H1 (cell line): ENCODE results near the gene KIF1C. TPM values are rescaled to one million over a fixed set of nuclear protein-coding genes. Genes with fewer than 3 reads are reported as not detected.

ENCODE experiments used
- EP300 ChIP-seq, 2 experiments: IDR thresholded peaks; 1 replicate in 1 of 2; 2 replicates in 1 of 2; pipeline ENCODE4 v1.6.1; 2011 to 2012; ENCODE audit warnings: low read depth in 2 of 2, low read length in 2 of 2, mild to moderate bottlenecking in 2 of 2, borderline replicate concordance in 1 of 2, inconsistent platforms in 1 of 2, moderate library complexity in 1 of 2
- KDM5A ChIP-seq: fragments of 200-600 bp; IDR thresholded peaks from 2 replicates; pipeline ENCODE4 v1.7.1; 2012; ENCODE audit warnings: mild to moderate bottlenecking, low read length, inconsistent platforms, mixed read lengths
- NRF1 ChIP-seq: IDR thresholded peaks from 2 replicates; pipeline ENCODE4 v1.6.1; 2011; ENCODE audit warnings: mild to moderate bottlenecking, low read depth, low read length, improper control_type of control experiment
- RFX5 ChIP-seq: IDR thresholded peaks from 2 replicates; pipeline ENCODE4 v1.6.1; 2011; ENCODE audit warnings: low read depth, low read length, improper control_type of control experiment, borderline replicate concordance
- polyA plus RNA-seq, 7 experiments: library from polyadenylated mRNA; depleted of rRNA in 3 of 7; stranded (reverse) in 5 of 7; unstranded in 2 of 7; fragments of >200 nt in 5 of 7; fragments of 200-250 nt in 2 of 7; gene quantifications; 1 replicate in 5 of 7; 2 replicates in 1 of 7; 4 replicates in 1 of 7; pipeline versions ENCODE4 v1.2.1 to v1.2.3, GENCODE V29; 2011 to 2013; ENCODE audit warnings: missing spikeins in 2 of 7, mixed read lengths in 2 of 7
- total RNA-seq: library from RNA; stranded (reverse); fragmentation: NEBNext Ultra II Directional; extraction: Animal tissue kit (Norgen Biotek cat#: 25700); gene quantifications from 2 replicates; pipeline ENCODE4 v1.2.1, GENCODE V29; 2021
- TF ChIP-seq, protein P1 (sequence below): fragments of 300-600 bp; sonication (generic); IDR thresholded peaks from 2 replicates; pipeline ENCODE4 v1.7.1; 2012; ENCODE audit warnings: low read length, moderate library complexity, mild to moderate bottlenecking, inconsistent platforms; ENCODE audit not compliant: insufficient replicate concordance
- TF ChIP-seq, protein P2 (sequence below): IDR thresholded peaks from 2 replicates; pipeline ENCODE4 v1.6.1; 2011; ENCODE audit warnings: low read depth, mild to moderate bottlenecking, low read length; ENCODE audit not compliant: insufficient read depth
- TF ChIP-seq, protein P3 (sequence below): IDR thresholded peaks from 2 replicates; pipeline ENCODE4 v1.6.1; 2012; ENCODE audit warnings: low read length, inconsistent platforms

Gene KIF1C
- total and polyA plus RNA-seq, 2 of the 8 experiments (the other 6 are each of a cell fraction or from before 2014, with no cell fraction given), result 14.3 to 114 TPM

DNA sequence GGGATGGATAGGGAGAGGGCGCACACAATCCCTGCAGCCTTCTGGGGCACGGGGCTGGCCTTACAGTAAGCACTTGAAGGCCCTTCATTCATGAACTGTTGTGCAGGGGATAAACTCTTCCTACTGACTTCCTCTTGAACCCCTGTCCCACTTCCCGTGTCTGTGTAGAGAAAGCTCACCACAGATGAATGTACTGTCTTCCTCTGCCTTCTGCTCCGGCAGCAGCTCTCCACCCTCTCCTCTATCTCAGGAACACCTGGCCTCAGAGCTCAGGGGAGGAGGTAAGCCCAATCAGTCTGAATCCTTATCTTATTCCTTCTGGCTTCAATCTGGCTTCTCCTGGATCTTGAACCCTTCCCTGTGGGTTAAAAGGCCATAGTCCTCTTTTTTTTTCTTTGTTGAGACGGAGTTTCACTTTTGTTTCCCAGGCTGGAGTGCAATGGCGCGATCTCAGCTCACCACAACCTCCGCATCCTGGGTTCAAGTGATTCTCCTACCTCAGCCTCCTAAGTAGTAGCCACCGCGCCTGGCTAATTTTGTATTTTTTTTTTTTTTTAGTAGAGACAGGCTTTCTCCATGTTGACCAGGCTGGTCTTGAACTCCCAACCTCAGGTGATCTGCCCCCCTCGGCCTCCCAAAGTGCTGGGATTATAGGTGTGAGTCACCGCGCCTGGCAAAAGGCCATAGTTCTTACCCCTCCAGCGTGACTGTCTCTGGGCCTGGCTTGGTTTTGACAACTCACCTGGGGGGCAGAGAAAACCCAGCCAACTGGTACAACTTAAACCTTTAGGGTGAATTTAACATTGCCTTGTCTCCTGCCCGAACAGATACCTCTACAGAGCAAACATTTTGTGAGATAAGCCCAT lies 44.6 kb downstream of the KIF1C start (continued):
- TF ChIP-seq, protein P1, sequence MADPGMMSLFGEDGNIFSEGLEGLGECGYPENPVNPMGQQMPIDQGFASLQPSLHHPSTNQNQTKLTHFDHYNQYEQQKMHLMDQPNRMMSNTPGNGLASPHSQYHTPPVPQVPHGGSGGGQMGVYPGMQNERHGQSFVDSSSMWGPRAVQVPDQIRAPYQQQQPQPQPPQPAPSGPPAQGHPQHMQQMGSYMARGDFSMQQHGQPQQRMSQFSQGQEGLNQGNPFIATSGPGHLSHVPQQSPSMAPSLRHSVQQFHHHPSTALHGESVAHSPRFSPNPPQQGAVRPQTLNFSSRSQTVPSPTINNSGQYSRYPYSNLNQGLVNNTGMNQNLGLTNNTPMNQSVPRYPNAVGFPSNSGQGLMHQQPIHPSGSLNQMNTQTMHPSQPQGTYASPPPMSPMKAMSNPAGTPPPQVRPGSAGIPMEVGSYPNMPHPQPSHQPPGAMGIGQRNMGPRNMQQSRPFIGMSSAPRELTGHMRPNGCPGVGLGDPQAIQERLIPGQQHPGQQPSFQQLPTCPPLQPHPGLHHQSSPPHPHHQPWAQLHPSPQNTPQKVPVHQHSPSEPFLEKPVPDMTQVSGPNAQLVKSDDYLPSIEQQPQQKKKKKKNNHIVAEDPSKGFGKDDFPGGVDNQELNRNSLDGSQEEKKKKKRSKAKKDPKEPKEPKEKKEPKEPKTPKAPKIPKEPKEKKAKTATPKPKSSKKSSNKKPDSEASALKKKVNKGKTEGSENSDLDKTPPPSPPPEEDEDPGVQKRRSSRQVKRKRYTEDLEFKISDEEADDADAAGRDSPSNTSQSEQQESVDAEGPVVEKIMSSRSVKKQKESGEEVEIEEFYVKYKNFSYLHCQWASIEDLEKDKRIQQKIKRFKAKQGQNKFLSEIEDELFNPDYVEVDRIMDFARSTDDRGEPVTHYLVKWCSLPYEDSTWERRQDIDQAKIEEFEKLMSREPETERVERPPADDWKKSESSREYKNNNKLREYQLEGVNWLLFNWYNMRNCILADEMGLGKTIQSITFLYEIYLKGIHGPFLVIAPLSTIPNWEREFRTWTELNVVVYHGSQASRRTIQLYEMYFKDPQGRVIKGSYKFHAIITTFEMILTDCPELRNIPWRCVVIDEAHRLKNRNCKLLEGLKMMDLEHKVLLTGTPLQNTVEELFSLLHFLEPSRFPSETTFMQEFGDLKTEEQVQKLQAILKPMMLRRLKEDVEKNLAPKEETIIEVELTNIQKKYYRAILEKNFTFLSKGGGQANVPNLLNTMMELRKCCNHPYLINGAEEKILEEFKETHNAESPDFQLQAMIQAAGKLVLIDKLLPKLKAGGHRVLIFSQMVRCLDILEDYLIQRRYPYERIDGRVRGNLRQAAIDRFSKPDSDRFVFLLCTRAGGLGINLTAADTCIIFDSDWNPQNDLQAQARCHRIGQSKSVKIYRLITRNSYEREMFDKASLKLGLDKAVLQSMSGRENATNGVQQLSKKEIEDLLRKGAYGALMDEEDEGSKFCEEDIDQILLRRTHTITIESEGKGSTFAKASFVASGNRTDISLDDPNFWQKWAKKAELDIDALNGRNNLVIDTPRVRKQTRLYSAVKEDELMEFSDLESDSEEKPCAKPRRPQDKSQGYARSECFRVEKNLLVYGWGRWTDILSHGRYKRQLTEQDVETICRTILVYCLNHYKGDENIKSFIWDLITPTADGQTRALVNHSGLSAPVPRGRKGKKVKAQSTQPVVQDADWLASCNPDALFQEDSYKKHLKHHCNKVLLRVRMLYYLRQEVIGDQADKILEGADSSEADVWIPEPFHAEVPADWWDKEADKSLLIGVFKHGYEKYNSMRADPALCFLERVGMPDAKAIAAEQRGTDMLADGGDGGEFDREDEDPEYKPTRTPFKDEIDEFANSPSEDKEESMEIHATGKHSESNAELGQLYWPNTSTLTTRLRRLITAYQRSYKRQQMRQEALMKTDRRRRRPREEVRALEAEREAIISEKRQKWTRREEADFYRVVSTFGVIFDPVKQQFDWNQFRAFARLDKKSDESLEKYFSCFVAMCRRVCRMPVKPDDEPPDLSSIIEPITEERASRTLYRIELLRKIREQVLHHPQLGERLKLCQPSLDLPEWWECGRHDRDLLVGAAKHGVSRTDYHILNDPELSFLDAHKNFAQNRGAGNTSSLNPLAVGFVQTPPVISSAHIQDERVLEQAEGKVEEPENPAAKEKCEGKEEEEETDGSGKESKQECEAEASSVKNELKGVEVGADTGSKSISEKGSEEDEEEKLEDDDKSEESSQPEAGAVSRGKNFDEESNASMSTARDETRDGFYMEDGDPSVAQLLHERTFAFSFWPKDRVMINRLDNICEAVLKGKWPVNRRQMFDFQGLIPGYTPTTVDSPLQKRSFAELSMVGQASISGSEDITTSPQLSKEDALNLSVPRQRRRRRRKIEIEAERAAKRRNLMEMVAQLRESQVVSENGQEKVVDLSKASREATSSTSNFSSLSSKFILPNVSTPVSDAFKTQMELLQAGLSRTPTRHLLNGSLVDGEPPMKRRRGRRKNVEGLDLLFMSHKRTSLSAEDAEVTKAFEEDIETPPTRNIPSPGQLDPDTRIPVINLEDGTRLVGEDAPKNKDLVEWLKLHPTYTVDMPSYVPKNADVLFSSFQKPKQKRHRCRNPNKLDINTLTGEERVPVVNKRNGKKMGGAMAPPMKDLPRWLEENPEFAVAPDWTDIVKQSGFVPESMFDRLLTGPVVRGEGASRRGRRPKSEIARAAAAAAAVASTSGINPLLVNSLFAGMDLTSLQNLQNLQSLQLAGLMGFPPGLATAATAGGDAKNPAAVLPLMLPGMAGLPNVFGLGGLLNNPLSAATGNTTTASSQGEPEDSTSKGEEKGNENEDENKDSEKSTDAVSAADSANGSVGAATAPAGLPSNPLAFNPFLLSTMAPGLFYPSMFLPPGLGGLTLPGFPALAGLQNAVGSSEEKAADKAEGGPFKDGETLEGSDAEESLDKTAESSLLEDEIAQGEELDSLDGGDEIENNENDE, result no peak
- TF ChIP-seq, protein P2, sequence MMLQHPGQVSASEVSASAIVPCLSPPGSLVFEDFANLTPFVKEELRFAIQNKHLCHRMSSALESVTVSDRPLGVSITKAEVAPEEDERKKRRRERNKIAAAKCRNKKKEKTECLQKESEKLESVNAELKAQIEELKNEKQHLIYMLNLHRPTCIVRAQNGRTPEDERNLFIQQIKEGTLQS, result no peak
- TF ChIP-seq NRF1 (no peak), KDM5A (no peak), EP300 (IDR thresholded peaks at IDR 0.05; ENCODE audit: borderline replicate concordance in 1 of 2, low read depth in 2 of 2, low read length in 2 of 2) (no peak), RFX5 (no peak)
- TF ChIP-seq, protein P3, sequence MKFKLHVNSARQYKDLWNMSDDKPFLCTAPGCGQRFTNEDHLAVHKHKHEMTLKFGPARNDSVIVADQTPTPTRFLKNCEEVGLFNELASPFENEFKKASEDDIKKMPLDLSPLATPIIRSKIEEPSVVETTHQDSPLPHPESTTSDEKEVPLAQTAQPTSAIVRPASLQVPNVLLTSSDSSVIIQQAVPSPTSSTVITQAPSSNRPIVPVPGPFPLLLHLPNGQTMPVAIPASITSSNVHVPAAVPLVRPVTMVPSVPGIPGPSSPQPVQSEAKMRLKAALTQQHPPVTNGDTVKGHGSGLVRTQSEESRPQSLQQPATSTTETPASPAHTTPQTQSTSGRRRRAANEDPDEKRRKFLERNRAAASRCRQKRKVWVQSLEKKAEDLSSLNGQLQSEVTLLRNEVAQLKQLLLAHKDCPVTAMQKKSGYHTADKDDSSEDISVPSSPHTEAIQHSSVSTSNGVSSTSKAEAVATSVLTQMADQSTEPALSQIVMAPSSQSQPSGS, result no peak
